GF-D8 (cell line): ENCODE data around the gene KHDC4.

ENCODE experiments used
- DNase-seq: peaks from one replicate; lab custom pipeline; 2025; lab: John Stamatoyannopoulos, UW

Gene KHDC4

DNA sequence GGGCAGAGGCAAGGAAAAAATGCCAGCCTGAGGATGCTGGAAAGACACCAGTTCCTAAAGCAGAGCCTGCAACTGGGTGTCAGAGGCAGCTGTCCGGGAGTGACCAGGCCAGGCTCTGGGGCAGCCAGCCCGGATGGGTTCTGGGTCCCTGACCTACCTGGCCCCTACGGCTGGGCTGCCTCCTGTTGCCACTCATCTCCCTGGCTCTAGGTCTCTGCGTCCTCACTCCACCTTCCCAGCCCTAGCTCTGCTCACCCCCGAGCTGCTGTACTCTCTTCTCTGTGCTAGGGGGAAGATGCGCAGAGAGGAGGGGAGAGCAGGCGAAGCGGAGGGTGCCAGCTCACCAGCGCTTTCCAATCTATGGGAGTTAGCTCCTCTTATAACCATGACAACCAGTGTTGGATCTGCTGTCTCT lies 35.2 kb upstream of the KHDC4 start:
- DNase-seq, result no peak

GRCh38 chr1:155968670-155969069 lies 34.5 kb upstream of the KHDC4 start:
- no peak for DNase-seq

GRCh38 chr1:155968051-155968400 lies 33.8 kb upstream of the KHDC4 start:
- DNase-seq, result no peak

DNA sequence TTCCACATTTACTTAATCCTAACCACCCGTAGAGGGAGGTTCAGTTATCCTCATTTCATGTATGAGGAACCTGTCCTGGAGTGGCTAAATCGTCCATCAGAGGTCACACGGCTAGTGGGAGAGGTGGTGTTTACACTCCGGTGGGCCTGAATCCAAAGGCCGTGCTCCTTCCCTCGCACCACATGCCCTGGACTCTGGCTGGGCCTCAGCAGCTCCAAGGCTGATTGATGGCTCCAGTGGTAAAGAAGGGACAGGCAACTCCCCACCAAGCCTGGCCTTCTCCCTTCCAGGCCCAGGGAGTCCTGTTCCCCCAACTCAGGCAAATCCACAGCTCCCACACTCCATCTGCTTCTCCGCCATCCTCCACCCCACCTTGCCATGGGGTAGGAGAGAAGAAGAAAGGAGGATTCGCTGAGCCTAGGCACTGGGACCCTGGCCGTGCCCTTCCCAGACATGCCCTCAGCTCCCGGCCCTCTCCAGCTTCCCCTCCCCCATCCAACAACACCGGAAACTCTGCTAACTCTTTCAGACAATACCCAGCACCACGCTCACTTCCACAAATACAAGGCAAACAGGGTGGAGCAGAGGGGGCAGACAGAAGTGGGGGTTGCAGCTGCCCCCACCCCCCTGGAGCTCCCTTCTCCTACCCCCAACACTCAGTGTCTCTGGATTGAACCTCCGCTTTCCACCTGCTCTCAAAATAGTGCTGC lies 33.3 kb upstream of the KHDC4 start:
- DNase-seq, result no peak

- peak; percentile 10 for DNase-seq
These were observed 32.5 kb upstream of the KHDC4 start for GRCh38 chr1:155966750-155967149.

- DNase-seq, result no peak
These were observed 31.9 kb upstream of the KHDC4 start for GRCh38 chr1:155966135-155966534.

DNA sequence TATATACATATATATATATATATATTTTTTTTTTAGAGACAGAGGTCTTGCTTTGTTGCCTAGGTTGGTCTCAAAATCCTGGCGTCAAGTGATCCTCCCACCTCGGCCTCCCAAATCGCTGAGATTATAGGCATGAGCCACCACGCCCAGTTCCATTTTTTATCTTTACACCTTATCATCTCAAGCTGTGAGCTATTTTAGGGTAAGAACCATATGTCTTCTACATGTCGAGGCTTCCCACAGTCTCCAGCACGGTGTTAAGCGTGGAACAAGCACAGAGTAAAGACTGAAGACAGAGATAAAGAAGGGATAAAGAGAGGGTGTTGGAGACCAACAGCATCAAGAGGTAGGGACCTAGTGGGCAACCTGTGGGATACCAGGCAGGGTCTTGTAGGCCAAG lies 30.0 kb upstream of the KHDC4 start:
- no peak for DNase-seq

DNA sequence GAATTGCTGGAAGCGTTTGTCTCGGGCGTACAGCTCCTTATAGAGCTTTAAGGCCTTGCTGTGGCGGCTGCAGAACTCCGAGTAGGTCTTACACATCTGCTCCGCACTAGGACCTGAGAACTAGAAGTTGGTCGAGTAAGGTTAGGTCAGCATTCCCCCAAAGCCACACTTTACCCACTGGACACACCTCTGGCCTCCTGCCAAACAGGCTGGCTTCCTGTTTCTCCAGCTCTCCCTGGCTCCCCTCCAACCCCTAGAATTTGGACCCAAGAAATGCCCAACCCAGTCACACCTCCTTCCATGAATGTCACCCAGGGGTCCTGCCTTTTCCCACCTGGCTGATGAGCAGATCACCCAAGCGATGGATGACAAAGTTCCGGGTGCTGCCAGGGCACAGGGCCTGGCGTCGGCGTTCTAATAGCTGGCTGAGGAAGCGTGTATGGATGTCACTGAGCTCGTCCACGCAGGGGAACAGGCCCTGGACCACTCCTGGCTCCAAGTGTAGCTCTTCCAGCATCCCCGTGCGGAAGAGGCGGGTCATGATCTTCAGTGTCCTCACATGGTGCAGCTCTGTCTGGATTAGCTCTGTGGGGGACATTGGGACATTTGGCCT lies 28.5 kb upstream of the KHDC4 start:
- DNase-seq, result no peak

GRCh38 chr1:155961937-155962336 lies 27.7 kb upstream of the KHDC4 start:
- no peak for DNase-seq

GRCh38 chr1:155960081-155960745 lies 26.0 kb upstream of the KHDC4 start:
- no peak for DNase-seq

- no peak for DNase-seq
These were observed 23.2 kb upstream of the KHDC4 start for GRCh38 chr1:155957411-155957915.

GRCh38 chr1:155954645-155955044 lies 20.4 kb upstream of the KHDC4 start:
- no peak for DNase-seq

- no peak for DNase-seq
These were observed 18.3 kb upstream of the KHDC4 start for GRCh38 chr1:155952505-155952890.

DNA sequence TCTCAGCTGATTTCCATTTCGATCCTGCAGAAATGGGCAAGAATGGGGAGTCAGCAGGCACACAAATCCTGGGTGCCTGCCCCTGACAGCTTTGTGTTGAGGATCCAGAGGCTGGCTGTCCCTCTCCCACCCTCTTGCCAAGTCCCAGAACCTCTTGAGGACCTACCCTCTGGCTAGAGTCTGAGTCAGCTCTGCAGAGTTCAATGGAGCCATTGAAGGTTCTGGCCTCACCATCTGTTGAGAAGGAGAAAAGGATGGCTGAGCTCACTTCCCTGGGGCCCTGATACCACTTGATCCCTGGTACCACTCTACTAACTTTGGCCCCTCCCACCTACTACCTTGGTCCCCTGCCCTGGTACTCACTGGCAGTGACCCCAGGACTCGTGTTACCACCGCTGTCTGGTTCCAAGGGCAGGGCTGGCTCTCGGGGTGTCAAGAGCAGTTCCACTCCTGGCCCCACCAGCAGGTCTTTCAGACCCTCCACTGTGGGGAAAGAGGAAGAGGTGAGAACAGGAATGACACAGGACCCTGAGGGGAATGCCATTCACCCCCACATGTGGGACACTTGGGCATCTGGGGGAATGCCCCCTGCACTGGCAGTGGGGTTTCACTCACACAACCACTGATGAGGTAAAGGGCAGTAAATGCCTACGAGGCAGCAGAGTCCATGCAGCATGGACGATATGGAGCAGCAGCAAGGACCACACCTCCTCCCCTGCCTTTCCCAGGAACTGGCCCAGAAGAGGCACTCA lies 17.7 kb upstream of the KHDC4 start:
- DNase-seq, result no peak

DNA sequence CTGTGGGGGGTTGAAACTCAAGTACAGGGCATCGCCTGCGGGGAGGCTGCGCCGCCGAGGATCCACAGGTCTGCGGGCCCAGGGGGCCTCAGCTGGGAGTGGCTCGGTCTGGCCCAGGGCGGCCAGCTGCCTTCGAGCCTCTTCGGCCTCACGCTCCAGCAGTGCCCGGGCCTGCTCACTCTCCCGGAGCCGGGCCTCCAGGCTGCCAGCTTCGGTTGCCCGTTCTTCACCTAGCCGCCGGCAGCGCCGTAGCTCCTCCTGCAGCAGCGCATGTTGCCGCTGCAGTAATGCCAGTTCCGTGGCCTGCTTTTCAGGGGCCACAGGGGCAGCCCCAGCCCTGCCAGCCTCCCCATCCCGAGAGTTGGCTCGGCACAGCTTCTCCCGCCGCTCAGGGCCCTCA lies 16.6 kb upstream of the KHDC4 start:
- DNase-seq, result no peak

DNA sequence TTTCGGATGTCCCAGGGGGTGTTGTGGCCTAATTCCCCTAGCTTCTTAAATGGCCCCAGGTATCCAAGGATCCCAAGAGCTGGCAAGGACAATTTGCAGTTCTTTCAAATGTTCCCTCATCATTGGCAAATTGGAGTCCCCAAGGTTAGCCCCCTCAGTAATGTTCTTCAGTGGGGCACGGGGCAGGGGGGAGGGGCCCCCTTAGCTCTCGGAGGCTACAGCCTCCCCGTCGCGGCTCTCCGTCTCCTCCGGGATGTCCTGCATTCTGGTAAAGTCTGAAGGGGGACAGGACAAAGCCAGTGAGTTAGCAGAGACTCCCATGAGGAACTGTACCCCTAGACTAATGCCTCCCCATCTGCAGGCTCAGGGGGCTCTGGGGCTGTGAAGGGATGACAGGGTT lies 13.5 kb upstream of the KHDC4 start:
- no peak for DNase-seq

DNA sequence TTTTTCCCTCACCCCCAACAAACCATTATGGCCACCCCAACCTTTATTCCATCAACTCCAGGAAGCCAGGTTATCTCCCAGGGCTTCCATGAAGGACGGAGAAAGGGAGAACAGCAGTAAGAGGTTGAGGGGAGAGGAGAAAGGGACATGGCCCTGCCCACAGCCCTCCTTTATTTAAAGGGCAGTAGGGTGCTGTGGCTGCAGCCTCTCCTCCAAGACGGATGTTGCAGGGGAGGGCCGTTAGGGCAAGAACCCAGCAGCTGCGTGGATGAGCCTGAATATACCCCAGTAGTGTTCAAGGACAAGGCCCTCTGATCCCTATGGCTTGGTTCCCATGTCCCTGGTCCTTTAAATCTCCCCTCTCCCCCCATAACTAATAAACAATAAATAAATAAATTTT lies 13.1 kb upstream of the KHDC4 start:
- no peak for DNase-seq

- no peak for DNase-seq
These were observed 12.5 kb upstream of the KHDC4 start for GRCh38 chr1:155946633-155947219.

- DNase-seq, result no peak
These were observed 10.2 kb upstream of the KHDC4 start for GRCh38 chr1:155944444-155944799.

DNA sequence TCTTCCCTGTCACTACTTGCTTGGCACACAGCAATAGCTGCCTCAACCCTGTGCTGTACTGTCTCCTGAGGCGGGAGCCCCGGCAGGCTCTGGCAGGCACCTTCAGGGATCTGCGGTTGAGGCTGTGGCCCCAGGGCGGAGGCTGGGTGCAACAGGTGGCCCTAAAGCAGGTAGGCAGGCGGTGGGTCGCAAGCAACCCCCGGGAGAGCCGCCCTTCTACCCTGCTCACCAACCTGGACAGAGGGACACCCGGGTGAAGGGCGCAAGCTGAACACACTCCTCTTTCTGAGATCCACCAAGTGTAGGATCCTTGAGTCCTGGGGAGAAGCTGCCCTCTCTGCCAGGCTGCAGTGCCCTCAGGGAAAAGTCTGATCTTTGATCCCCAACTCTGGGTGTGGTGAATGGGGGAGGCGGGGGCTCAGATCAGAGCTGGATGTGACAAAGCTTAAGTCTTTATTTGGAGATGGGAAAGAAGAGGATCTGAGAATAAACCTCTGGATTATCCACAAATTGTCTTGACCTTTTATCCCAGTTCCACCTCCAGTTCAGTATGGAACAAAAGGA lies 8.4 kb upstream of the KHDC4 start:
- DNase-seq, result no peak

GRCh38 chr1:155941845-155942531 lies 7.8 kb upstream of the KHDC4 start:
- no peak for DNase-seq
